GM18499 (cell line): ENCODE data around the gene OSTN.
"Not testable (repeated sequence)": the region's sequence is repeated elsewhere in the genome, so short reads cannot be mapped to it uniquely, and the experiment has no call there.

Experiments used
- ATAC-seq: cut with Tn5 transposase; IDR thresholded peaks from one replicate; pipeline ENCODE4 v1.9.1; 2021; ENCODE audit warnings: moderate number of reproducible peaks; ENCODE audit not compliant: insufficient read depth, unreplicated experiment

Gene OSTN

GRCh38 chr3:191261304-191261638, 62.2 kb downstream of the OSTN start:
- no peak for ATAC-seq

- ATAC-seq = no peak
Observed at GRCh38 chr3:191262650-191263049, 63.6 kb downstream of the OSTN start.

GRCh38 chr3:191263365-191263764, 64.3 kb downstream of the OSTN start:
- peak; percentile 91 for ATAC-seq

- no peak for ATAC-seq
Observed at GRCh38 chr3:191263850-191264249, 64.8 kb downstream of the OSTN start.

- no peak for ATAC-seq
Observed at GRCh38 chr3:191268737-191269136, 69.7 kb downstream of the OSTN start.

GRCh38 chr3:191269289-191270085, 70.4 kb downstream of the OSTN start:
- peak; percentile 51 for ATAC-seq

- not testable (repeated sequence) for ATAC-seq
Observed at GRCh38 chr3:191275244-191275643, 76.2 kb downstream of the OSTN start.

GRCh38 chr3:191275751-191276150, 76.7 kb downstream of the OSTN start:
- ATAC-seq = no peak

- ATAC-seq = no peak
Observed at GRCh38 chr3:191280111-191280510, 81.1 kb downstream of the OSTN start.

- no peak for ATAC-seq
Observed at GRCh38 chr3:191280882-191281281, 81.8 kb downstream of the OSTN start.

- ATAC-seq = no peak
Observed at GRCh38 chr3:191282251-191283185, 83.5 kb downstream of the OSTN start.

GRCh38 chr3:191283400-191283799, 84.4 kb downstream of the OSTN start:
- ATAC-seq = no peak

- peak; percentile 71 for ATAC-seq
Observed at GRCh38 chr3:191290311-191291025, 91.4 kb downstream of the OSTN start.

- no peak for ATAC-seq
Observed at GRCh38 chr3:191292243-191293015, 93.4 kb downstream of the OSTN start.

GRCh38 chr3:191294291-191294690, 95.2 kb downstream of the OSTN start:
- no peak for ATAC-seq

- peak; percentile 89 for ATAC-seq
Observed at GRCh38 chr3:191296041-191296541, 97.0 kb downstream of the OSTN start.

GRCh38 chr3:191298846-191299245, 99.8 kb downstream of the OSTN start:
- ATAC-seq = no peak

- ATAC-seq = no peak
Observed at GRCh38 chr3:191300422-191300821, 101.4 kb downstream of the OSTN start.

- peak; percentile 53 for ATAC-seq
Observed at GRCh38 chr3:191301017-191301416, 102.0 kb downstream of the OSTN start.
